Measurements from ENCODE around the gene TEDC1. TPM values are rescaled to one million over a fixed set of nuclear protein-coding genes. Genes with fewer than 3 reads are reported as not detected.
"Not testable (repeated sequence)": the region's sequence is repeated elsewhere in the genome, so short reads cannot be mapped to it uniquely, and the experiment has no call there.

TEDC1 gene
- polyA plus RNA-seq, 1 donor from 2014 or later, result 11.8 TPM

GRCh38 chr14:105533391-105533790 is 42.3 kb downstream of the TEDC1 start:
- H3K36me3 Mint-ChIP-seq, result no peaks in the 10 kb centered on the region
- no peak overlapping the region for H3K27ac Mint-ChIP-seq
- peaks cover 9% of the 10 kb centered on the region for H3K27me3 Mint-ChIP-seq
- no peaks in the 10 kb centered on the region for H3K9me3 Mint-ChIP-seq
- peak overlapping the region in 1 of 4 donors; percentile 87 for H3K4me3 Mint-ChIP-seq
- peaks cover 18 to 27% (median 24%) of the 10 kb centered on the region in 3 donors for H3K4me1 Mint-ChIP-seq

GRCh38 chr14:105533811-105534498 is 42.9 kb downstream of the TEDC1 start:
- Mint-ChIP-seq H3K9me3 (no peaks in the 10 kb centered on the region), H3K4me1 (peaks cover 18 to 27% (median 22%) of the 10 kb centered on the region in 3 donors), H3K36me3 (no peaks in the 10 kb centered on the region), H3K27me3 (peaks cover 6% of the 10 kb centered on the region), H3K27ac (no peak overlapping the region), H3K4me3 (peak overlapping the region in 2 of 4 donors; percentile 10 to 25)

GRCh38 chr14:105534586-105534985 is 43.5 kb downstream of the TEDC1 start:
- no peaks in the 10 kb centered on the region for H3K36me3 Mint-ChIP-seq
- H3K9me3 Mint-ChIP-seq, result no peaks in the 10 kb centered on the region
- H3K4me3 Mint-ChIP-seq, result no peak overlapping the region
- peaks cover 3% of the 10 kb centered on the region for H3K27me3 Mint-ChIP-seq
- peaks cover 14 to 27% (median 22%) of the 10 kb centered on the region in 3 donors for H3K4me1 Mint-ChIP-seq
- H3K27ac Mint-ChIP-seq, result peak overlapping the region in 1 of 3 donors; percentile 45

GRCh38 chr14:105536051-105536450 is 45.0 kb downstream of the TEDC1 start:
- Mint-ChIP-seq H3K36me3 (no peaks in the 10 kb centered on the region), H3K4me1 (peaks cover 14 to 27% (median 20%) of the 10 kb centered on the region in 3 donors), H3K4me3 (no peak overlapping the region), H3K9me3 (no peaks in the 10 kb centered on the region), H3K27me3 (peaks cover 3% of the 10 kb centered on the region), H3K27ac (no peak overlapping the region)

- Mint-ChIP-seq H3K4me1 (peaks cover 12 to 23% (median 15%) of the 10 kb centered on the region in 3 donors), H3K4me3 (no peak overlapping the region), H3K27me3 (peaks cover 5% of the 10 kb centered on the region), H3K9me3 (peaks cover 0 to 3% (median 0%) of the 10 kb centered on the region in 3 donors), H3K27ac (no peak overlapping the region), H3K36me3 (no peaks in the 10 kb centered on the region)
Observed at GRCh38 chr14:105536691-105537579, 45.9 kb downstream of the TEDC1 start.

GRCh38 chr14:105537580-105538474 is 46.8 kb downstream of the TEDC1 start:
- peaks cover 5% of the 10 kb centered on the region for H3K27me3 Mint-ChIP-seq
- peak overlapping the region in 1 of 3 donors; percentile 10 for H3K27ac Mint-ChIP-seq
- H3K9me3 Mint-ChIP-seq, result peaks cover 0 to 5% (median 4%) of the 10 kb centered on the region in 3 donors
- no peaks in the 10 kb centered on the region for H3K36me3 Mint-ChIP-seq
- H3K4me1 Mint-ChIP-seq, result peaks cover 4 to 14% (median 7%) of the 10 kb centered on the region in 3 donors
- no peak overlapping the region for H3K4me3 Mint-ChIP-seq

GRCh38 chr14:105538481-105539049 is 47.5 kb downstream of the TEDC1 start:
- H3K4me3 Mint-ChIP-seq, result no peak overlapping the region
- H3K4me1 Mint-ChIP-seq, result peaks cover 0 to 7% (median 2%) of the 10 kb centered on the region in 3 donors
- H3K9me3 Mint-ChIP-seq, result peaks cover 0 to 8% (median 5%) of the 10 kb centered on the region in 3 donors
- no peaks in the 10 kb centered on the region for H3K36me3 Mint-ChIP-seq
- H3K27ac Mint-ChIP-seq, result peak overlapping the region in 1 of 3 donors; percentile 10
- H3K27me3 Mint-ChIP-seq, result peaks cover 5% of the 10 kb centered on the region

- peaks cover 5% of the 10 kb centered on the region for H3K27me3 Mint-ChIP-seq
- H3K27ac Mint-ChIP-seq, result no peak overlapping the region
- H3K36me3 Mint-ChIP-seq, result peaks cover 2% of the 10 kb centered on the region
- peaks cover 0 to 15% (median 7%) of the 10 kb centered on the region in 3 donors for H3K9me3 Mint-ChIP-seq
- H3K4me3 Mint-ChIP-seq, result no peak overlapping the region
- peaks cover 0 to 5% (median 0%) of the 10 kb centered on the region in 3 donors for H3K4me1 Mint-ChIP-seq
Observed at GRCh38 chr14:105540811-105541210, 49.8 kb downstream of the TEDC1 start.

- H3K9me3 Mint-ChIP-seq, result peaks cover 0 to 15% (median 7%) of the 10 kb centered on the region in 3 donors
- peaks cover 2% of the 10 kb centered on the region for H3K36me3 Mint-ChIP-seq
- no peak overlapping the region for H3K4me3 Mint-ChIP-seq
- H3K27ac Mint-ChIP-seq, result no peak overlapping the region
- H3K27me3 Mint-ChIP-seq, result peaks cover 4% of the 10 kb centered on the region
- H3K4me1 Mint-ChIP-seq, result peaks cover 0 to 5% (median 0%) of the 10 kb centered on the region in 3 donors
Observed at GRCh38 chr14:105541218-105541875, 50.3 kb downstream of the TEDC1 start.

- H3K4me1 Mint-ChIP-seq, H3K27me3 Mint-ChIP-seq, H3K27ac Mint-ChIP-seq, H3K4me3 Mint-ChIP-seq, H3K36me3 Mint-ChIP-seq: not testable (repeated sequence)
- H3K9me3 Mint-ChIP-seq, result peaks cover 0 to 19% (median 7%) of the 10 kb centered on the region in 3 donors
Observed at GRCh38 chr14:105545676-105546075, 54.6 kb downstream of the TEDC1 start.

- H3K4me1 Mint-ChIP-seq, H3K27ac Mint-ChIP-seq, H3K4me3 Mint-ChIP-seq, H3K36me3 Mint-ChIP-seq, H3K27me3 Mint-ChIP-seq: not testable (repeated sequence)
- peaks cover 0 to 19% (median 6%) of the 10 kb centered on the region in 3 donors for H3K9me3 Mint-ChIP-seq
Observed at GRCh38 chr14:105546410-105546809, 55.4 kb downstream of the TEDC1 start.

- not testable (repeated sequence) for H3K4me1 Mint-ChIP-seq, H3K27ac Mint-ChIP-seq, H3K4me3 Mint-ChIP-seq, H3K27me3 Mint-ChIP-seq, H3K36me3 Mint-ChIP-seq
- peaks cover 0 to 19% (median 4%) of the 10 kb centered on the region in 3 donors for H3K9me3 Mint-ChIP-seq
Observed at GRCh38 chr14:105547072-105547471, 56.0 kb downstream of the TEDC1 start.

- Mint-ChIP-seq H3K36me3 (peaks cover 2% of the 10 kb centered on the region), H3K27ac (no peak overlapping the region), H3K4me3 (no peak overlapping the region), H3K4me1 (no peaks in the 10 kb centered on the region), H3K9me3 (peaks cover 0 to 16% (median 2%) of the 10 kb centered on the region in 3 donors), H3K27me3 (peaks cover 2% of the 10 kb centered on the region)
Observed at GRCh38 chr14:105547741-105548169, 56.7 kb downstream of the TEDC1 start.
